Chondrocyte (in vitro differentiated cells): Measurements from ENCODE around the gene BIRC2. TPM values are rescaled to one million over a fixed set of nuclear protein-coding genes. Genes with fewer than 3 reads are reported as not detected.

Experiments used
- DNase-seq: peaks from one replicate; pipeline ENCODE4 v3.0.0; 2021; ENCODE audit warnings: mixed read lengths, low spot score
- H3K27ac Mint-ChIP-seq: one replicate; pipeline ENCODE4 v1.8.0; 2021; ENCODE audit warnings: mild to moderate bottlenecking, moderate library complexity, mixed read lengths; ENCODE audit not compliant: unreplicated experiment
- H3K27me3 Mint-ChIP-seq: 2 replicates; pipeline ENCODE4 v1.8.0; 2021; ENCODE audit warnings: low read depth, mixed read lengths
- H3K36me3 Mint-ChIP-seq: 2 replicates; pipeline ENCODE4 v1.8.0; 2021; ENCODE audit warnings: low read depth, mixed read lengths
- H3K4me1 Mint-ChIP-seq: 2 replicates; pipeline ENCODE4 v1.8.0; 2021; ENCODE audit warnings: low read depth, mild to moderate bottlenecking, mixed read lengths
- H3K4me3 Mint-ChIP-seq: one replicate; pipeline ENCODE4 v1.8.0; 2021; ENCODE audit warnings: mild to moderate bottlenecking, moderate library complexity, mixed read lengths; ENCODE audit not compliant: unreplicated experiment
- H3K9me3 Mint-ChIP-seq: 2 replicates; pipeline ENCODE4 v1.8.0; 2021; ENCODE audit warnings: low read depth, mixed read lengths
- CTCF ChIP-seq: fragments of 200-600 bp; sonication (generic); IDR thresholded peaks from 2 replicates; pipeline ENCODE4 v1.5.0; 2021; ENCODE audit warnings: antibody characterized with exemption, mild to moderate bottlenecking, moderate library complexity
- total RNA-seq: library from RNA; stranded (reverse); gene quantifications from 3 replicates; pipeline ENCODE4 v1.2.1, GENCODE V29; 2021

BIRC2 gene
- total RNA-seq, 1 donor from 2014 or later: 43.1 TPM

GRCh38 chr11:102318469-102318868, 28.5 kb upstream of the BIRC2 start:
- Mint-ChIP-seq H3K27me3 (no peaks in the 10 kb centered on the region), H3K9me3 (no peaks in the 10 kb centered on the region), H3K4me1 (peaks cover 43% of the 10 kb centered on the region), H3K36me3 (no peaks in the 10 kb centered on the region), H3K27ac (no peak overlapping the region), H3K4me3 (no peak overlapping the region)
- DNase-seq: no peak
- TF ChIP-seq CTCF: no peak

- Mint-ChIP-seq H3K4me1 (peaks cover 45% of the 10 kb centered on the region), H3K36me3 (no peaks in the 10 kb centered on the region), H3K27me3 (no peaks in the 10 kb centered on the region), H3K27ac (no peak overlapping the region), H3K4me3 (no peak overlapping the region), H3K9me3 (no peaks in the 10 kb centered on the region)
- no peak for DNase-seq
- TF ChIP-seq CTCF: no peak
Observed at GRCh38 chr11:102319544-102319943, 27.5 kb upstream of the BIRC2 start.

GRCh38 chr11:102320188-102320587, 26.8 kb upstream of the BIRC2 start:
- no peaks in the 10 kb centered on the region for H3K9me3 Mint-ChIP-seq
- no peak for TF ChIP-seq CTCF
- no peak overlapping the region for H3K27ac Mint-ChIP-seq
- H3K4me1 Mint-ChIP-seq: peaks cover 44% of the 10 kb centered on the region
- H3K4me3 Mint-ChIP-seq: no peak overlapping the region
- H3K36me3 Mint-ChIP-seq: no peaks in the 10 kb centered on the region
- no peak for DNase-seq
- no peaks in the 10 kb centered on the region for H3K27me3 Mint-ChIP-seq

GRCh38 chr11:102320679-102321078, 26.3 kb upstream of the BIRC2 start:
- Mint-ChIP-seq H3K9me3 (no peaks in the 10 kb centered on the region), H3K4me1 (peaks cover 44% of the 10 kb centered on the region), H3K36me3 (no peaks in the 10 kb centered on the region), H3K4me3 (no peak overlapping the region), H3K27me3 (no peaks in the 10 kb centered on the region), H3K27ac (peak overlapping the region; percentile 1)
- no peak for TF ChIP-seq CTCF
- no peak for DNase-seq

GRCh38 chr11:102322560-102322959, 24.5 kb upstream of the BIRC2 start:
- Mint-ChIP-seq H3K27me3 (no peaks in the 10 kb centered on the region), H3K4me3 (no peak overlapping the region), H3K9me3 (no peaks in the 10 kb centered on the region), H3K4me1 (peaks cover 25% of the 10 kb centered on the region), H3K27ac (no peak overlapping the region), H3K36me3 (no peaks in the 10 kb centered on the region)
- DNase-seq: no peak
- no peak for TF ChIP-seq CTCF
